Stimulated activated naive CD8-positive, alpha-beta T cell treated with anti-CD3 and anti-CD28 coated beads, Interleukin-15, amount 100 ng/mL, for 72 hours (primary cell): ENCODE results near the gene CHD5.

Experiments
- ATAC-seq: fragments of 150-1000 bp; cut with Tn5 transposase; 2 replicates; pipeline ENCODE4 v1.10.0; 2021; ENCODE audit warnings: mild to moderate bottlenecking, moderate library complexity
- DNase-seq, 2 donors: peaks; one replicate each; pipeline ENCODE4 v3.0.0; 2021 to 2022
- H3K27ac Mint-ChIP-seq, 2 donors: one replicate each; pipeline ENCODE4 v1.8.0; 2022; ENCODE audit warnings: mild to moderate bottlenecking in 2 of 2, mixed read lengths in 2 of 2, moderate library complexity in 2 of 2
- H3K27me3 Mint-ChIP-seq: one replicate; pipeline ENCODE4 v1.8.0; 2022; ENCODE audit warnings: mixed read lengths
- H3K4me1 Mint-ChIP-seq: one replicate; pipeline ENCODE4 v1.8.0; 2022; ENCODE audit warnings: mild to moderate bottlenecking, mixed read lengths
- H3K4me3 Mint-ChIP-seq, 2 donors: one replicate each; pipeline ENCODE4 v1.8.0; 2022; ENCODE audit warnings: mild to moderate bottlenecking in 2 of 2, mixed read lengths in 2 of 2, moderate library complexity in 1 of 2
- H3K9me3 Mint-ChIP-seq, 2 donors: one replicate each; pipeline ENCODE4 v1.8.0; 2022; ENCODE audit warnings: mixed read lengths in 2 of 2

The CHD5 gene

DNA sequence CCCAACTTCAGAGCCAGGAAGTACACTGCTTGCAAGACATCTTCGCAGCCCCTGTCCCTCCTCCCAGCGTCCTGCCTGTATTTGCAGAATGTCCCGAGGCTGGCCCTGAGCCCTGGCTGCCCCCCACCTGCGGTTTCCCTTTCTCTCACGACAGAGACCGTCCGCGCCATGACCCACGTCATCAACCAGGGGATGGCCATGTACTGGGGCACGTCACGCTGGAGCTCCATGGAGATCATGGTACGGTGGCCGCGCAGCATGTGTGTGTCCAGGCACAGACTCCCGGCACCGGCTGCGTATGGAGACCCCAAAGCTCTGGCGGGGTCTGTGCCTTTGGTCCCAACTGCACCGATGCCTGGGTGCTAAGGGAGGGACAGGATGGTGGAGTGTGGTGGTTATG lies 85.9 kb downstream of the CHD5 start:
- no peak for ATAC-seq
- Mint-ChIP-seq H3K27me3 (no peaks in the 10 kb centered on the region), H3K27ac (peak overlapping the region; percentile 40 to 88), H3K4me3 (no peak overlapping the region), H3K9me3 (no peaks in the 10 kb centered on the region), H3K4me1 (peaks cover 2% of the 10 kb centered on the region)
- DNase-seq, result no peak

DNA sequence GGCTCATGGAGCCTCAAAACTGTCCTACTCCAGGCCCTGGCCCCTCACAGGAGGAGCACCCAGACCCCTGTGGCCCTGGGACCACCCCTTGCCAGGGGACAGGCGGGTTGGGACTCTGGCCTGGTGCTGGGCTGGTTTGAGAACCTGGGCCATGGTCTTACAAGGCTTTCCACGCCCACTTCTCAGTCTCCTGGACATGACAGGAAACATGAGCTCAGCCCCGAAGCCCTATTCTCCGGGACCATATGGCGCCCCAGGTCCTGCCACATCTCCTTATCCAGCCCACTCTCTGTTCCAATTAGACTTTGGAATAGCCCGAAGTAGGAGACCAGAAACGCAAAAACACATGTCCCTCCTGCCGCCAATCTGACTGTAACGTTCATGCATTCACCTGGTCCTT lies 86.5 kb downstream of the CHD5 start:
- H3K9me3 Mint-ChIP-seq, result no peaks in the 10 kb centered on the region
- no peaks in the 10 kb centered on the region for H3K4me1 Mint-ChIP-seq
- ATAC-seq (no peak), DNase-seq (no peak)
- no peaks in the 10 kb centered on the region for H3K27me3 Mint-ChIP-seq
- H3K4me3 Mint-ChIP-seq, result no peak overlapping the region
- H3K27ac Mint-ChIP-seq, result peak overlapping the region; percentile 77 to 88

DNA sequence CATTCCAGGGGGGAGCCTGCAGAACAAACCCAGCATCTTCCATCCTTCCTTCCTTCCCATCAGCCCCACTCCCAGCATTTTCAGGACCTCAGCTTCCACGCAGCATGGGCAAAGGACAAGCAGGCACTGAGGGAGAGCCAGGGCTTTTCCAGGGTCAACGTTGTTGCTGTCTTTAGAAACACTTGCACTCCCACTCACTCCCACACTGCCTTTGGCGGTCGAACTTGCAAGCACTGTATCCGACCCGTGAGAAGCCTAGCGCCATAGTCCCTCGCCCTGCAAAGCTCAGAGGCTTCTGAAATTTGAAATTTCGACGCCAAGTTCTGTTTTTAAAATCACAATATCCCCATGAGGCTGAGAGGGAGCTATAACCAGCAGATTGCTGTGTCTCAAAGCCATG lies 87.0 kb downstream of the CHD5 start:
- Mint-ChIP-seq H3K4me3 (no peak overlapping the region), H3K4me1 (no peaks in the 10 kb centered on the region), H3K9me3 (no peaks in the 10 kb centered on the region), H3K27ac (no peak overlapping the region), H3K27me3 (no peaks in the 10 kb centered on the region)
- no peak for ATAC-seq
- DNase-seq, result no peak

DNA sequence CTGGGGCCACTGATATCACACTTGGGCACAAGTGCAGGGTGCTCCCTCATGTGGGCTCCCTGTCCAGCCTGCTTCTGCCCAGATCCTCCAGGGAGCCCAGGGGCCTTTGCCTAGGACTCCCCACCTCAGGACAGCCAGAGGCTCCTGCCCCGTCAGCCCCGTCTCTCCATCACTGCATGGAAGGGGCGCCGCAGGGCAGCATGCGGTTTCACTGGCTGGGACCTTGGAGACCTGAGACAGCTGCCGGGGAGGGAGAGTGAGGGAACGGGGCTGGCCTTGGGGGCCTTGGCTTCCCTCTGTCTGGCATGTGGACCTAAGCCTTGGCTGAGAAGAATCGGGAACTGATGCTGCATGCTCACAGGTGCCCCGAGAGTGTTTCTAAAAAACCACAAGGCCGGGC lies 87.9 kb downstream of the CHD5 start:
- Mint-ChIP-seq H3K27ac (peak overlapping the region in 1 of 2 donors; percentile 42), H3K4me3 (no peak overlapping the region), H3K27me3 (no peaks in the 10 kb centered on the region), H3K9me3 (no peaks in the 10 kb centered on the region), H3K4me1 (peaks cover 2% of the 10 kb centered on the region)
- DNase-seq (no peak), ATAC-seq (no peak)

DNA sequence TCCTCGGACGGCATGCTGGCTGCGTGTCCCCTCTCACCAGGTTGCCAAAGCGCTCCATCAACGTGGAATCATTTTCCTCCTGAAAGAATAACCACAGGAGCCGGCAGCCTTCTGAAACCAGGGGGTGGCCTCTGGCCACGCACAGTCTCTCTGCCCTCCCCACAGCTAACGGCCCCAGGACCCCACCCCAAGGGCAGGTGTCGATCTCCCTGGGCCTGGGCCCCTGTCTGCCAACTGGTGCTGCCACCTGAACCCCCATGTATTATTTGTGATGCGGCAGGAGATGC lies 88.4 kb downstream of the CHD5 start:
- H3K4me3 Mint-ChIP-seq, result no peak overlapping the region
- H3K9me3 Mint-ChIP-seq, result no peaks in the 10 kb centered on the region
- ATAC-seq (no peak), DNase-seq (no peak)
- no peaks in the 10 kb centered on the region for H3K27me3 Mint-ChIP-seq
- H3K4me1 Mint-ChIP-seq, result peaks cover 6% of the 10 kb centered on the region
- peak overlapping the region in 1 of 2 donors; percentile 12 for H3K27ac Mint-ChIP-seq

DNA sequence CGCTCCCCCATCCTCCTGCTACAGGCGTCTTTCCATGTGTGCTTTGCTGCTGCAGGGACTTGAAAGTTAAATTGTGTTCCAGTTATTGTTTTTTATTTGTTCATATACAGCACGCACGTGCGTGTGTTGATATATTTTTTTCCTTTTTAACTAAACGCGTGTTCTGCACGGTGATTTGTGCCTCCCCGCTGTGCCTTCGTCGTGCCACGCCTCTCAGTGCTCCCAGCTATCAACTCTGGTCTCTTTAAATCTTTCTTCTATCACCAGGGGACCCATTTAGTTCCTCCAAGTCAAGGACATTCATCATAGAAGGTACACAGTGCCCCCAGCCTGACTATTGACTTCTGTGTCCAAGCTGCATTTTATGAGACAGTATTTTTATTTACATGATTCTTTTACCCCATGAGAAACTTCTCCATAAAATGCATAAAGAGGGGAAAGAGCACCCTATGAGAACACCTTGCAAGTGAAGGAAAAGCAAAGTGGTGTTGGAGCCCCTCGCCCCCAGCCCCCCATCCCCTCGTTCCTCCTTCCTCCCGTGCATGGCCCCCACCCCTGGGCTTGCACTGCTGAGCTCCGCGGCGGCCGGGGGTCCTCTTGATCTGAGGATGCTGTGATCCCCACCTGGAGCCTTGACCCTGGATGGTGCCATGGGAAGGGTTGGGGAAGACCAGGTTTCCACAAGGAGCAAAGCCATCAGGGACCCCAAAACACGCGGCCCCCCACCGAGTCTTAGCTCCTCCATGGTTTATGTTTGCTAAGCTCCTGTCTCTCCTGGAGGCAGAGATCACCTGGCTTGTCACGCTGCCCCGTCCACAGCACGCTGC lies 88.9 kb downstream of the CHD5 start:
- Mint-ChIP-seq H3K27me3 (no peaks in the 10 kb centered on the region), H3K27ac (no peak overlapping the region), H3K4me1 (peaks cover 8% of the 10 kb centered on the region), H3K9me3 (no peaks in the 10 kb centered on the region), H3K4me3 (no peak overlapping the region)
- no peak for DNase-seq
- ATAC-seq, result no peak

DNA sequence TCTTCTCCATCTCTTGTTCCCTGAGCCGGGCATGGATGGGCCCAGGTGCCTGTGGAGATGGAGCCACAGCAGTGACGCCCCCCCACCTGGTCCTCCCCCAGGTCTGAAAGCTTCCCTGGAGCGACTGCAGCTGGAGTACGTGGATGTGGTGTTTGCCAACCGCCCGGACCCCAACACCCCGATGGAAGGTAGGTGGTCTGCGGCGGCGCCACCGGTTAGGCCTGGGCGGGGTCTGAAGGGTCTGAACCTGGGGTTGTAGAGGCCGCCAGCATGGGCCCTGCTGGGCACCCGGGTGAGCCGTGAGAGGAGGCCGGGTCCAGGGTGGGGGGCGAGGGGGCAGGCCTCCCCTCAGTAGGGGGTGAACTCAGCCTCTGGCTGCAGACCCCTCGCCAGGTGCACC lies 89.8 kb downstream of the CHD5 start:
- Mint-ChIP-seq H3K27ac (no peak overlapping the region), H3K9me3 (no peaks in the 10 kb centered on the region), H3K4me3 (no peak overlapping the region), H3K4me1 (peaks cover 8% of the 10 kb centered on the region), H3K27me3 (no peaks in the 10 kb centered on the region)
- ATAC-seq, result no peak
- no peak for DNase-seq

DNA sequence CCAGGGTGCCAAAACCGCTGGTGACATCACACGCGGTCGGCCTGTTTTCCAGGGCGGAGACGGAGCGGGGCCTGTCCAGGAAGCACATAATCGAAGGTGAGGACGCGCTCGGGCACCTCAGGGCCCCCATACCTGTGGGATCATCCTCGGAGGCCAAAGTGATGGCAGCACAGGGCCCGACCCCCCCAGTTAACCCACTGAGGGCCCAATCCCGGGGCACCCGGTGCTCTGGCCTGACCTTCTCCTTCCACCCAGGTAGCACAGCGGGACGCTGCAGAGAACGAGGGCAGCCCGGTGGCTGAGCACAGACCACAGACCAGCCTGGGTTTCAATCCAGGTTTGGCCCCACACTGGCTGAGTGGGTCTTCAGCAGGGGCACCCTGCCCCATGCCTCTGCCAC lies 91.2 kb downstream of the CHD5 start:
- Mint-ChIP-seq H3K27me3 (no peaks in the 10 kb centered on the region), H3K27ac (peak overlapping the region in 1 of 2 donors; percentile 59), H3K4me3 (no peak overlapping the region), H3K9me3 (no peaks in the 10 kb centered on the region), H3K4me1 (peaks cover 8% of the 10 kb centered on the region)
- ATAC-seq (no peak), DNase-seq (no peak)

DNA sequence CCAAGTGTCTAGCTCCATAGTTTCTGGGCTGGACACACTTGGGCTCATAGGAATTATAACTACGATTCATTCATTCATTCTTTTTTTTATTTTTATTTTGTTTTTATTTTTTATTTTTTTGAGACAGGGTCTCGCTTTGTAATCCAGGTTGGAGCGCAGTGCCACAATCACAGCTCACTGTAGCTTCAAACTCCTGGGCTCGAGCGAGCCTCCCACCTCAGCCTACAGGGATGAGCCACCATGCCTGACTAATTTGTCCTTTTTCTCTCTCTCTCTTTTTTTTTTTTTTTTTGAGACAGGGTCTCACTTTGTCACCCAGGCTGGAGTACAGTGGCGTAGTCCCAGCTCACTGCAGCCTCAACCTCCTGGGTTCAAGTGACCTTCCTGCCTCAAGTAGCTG lies 92.2 kb downstream of the CHD5 start:
- Mint-ChIP-seq H3K4me3 (no peak overlapping the region), H3K4me1 (peaks cover 8% of the 10 kb centered on the region), H3K27me3 (no peaks in the 10 kb centered on the region), H3K27ac (no peak overlapping the region), H3K9me3 (no peaks in the 10 kb centered on the region)
- DNase-seq (no peak), ATAC-seq (no peak)

DNA sequence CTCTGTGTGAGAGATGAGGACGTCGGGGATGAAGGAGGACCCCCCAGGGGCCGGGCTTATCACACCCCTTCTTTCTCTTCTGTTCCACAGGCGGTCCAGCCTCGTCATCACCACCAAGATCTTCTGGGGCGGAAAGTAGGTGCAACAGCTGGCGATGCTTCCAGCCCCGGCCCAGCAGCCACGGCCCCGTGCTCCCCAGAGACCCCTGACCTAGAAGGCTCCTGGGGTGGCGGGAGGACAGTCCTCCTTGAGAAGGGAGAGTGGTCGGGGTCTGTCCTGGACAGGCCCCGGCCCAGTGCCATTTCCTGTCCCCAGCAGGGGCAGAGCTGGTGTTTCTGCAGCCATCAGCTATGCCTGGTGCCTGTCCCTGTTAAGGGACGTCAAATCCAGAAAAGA lies 92.7 kb downstream of the CHD5 start:
- no peaks in the 10 kb centered on the region for H3K27me3 Mint-ChIP-seq
- no peak for ATAC-seq
- no peak overlapping the region for H3K27ac Mint-ChIP-seq

DNA sequence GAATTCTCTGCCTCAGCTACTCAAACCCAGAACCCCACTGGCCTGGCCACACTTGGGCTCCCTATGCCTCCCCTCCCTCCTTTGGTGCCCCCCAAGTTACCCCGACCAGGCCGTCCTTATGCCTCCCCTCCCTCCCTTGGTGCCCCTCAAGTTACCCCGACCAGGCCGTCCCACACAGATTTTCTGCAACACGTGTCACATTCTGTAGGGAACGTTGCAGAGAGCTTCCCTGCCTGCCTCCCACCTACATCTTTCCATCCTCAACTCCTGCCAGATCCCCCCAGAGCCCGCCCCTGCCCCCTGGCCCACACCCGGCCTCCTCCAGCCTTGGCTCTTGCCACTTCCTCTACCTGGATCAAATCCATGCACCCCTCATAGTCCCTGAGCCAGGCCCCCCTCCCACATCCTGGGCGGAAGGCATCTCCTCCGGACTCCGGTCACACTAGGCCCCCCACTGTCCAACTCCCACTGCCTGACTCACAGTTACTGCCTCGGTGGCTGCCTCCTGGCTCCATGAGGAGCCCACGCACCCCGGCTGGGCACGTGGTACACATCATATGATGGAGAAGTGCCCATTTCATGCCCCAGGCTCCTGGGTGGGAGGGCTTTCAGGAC lies 93.3 kb downstream of the CHD5 start:
- ATAC-seq, result no peak
- Mint-ChIP-seq H3K27ac (peak overlapping the region; percentile 22 to 68), H3K4me3 (no peak overlapping the region), H3K9me3 (no peaks in the 10 kb centered on the region), H3K4me1 (peaks cover 8% of the 10 kb centered on the region), H3K27me3 (no peaks in the 10 kb centered on the region)
- no peak for DNase-seq

More for the DNA sequence above, 92.7 kb downstream of the CHD5 start:
- Mint-ChIP-seq H3K9me3 (no peaks in the 10 kb centered on the region), H3K4me1 (peaks cover 8% of the 10 kb centered on the region), H3K4me3 (no peak overlapping the region)
- no peak for DNase-seq

DNA sequence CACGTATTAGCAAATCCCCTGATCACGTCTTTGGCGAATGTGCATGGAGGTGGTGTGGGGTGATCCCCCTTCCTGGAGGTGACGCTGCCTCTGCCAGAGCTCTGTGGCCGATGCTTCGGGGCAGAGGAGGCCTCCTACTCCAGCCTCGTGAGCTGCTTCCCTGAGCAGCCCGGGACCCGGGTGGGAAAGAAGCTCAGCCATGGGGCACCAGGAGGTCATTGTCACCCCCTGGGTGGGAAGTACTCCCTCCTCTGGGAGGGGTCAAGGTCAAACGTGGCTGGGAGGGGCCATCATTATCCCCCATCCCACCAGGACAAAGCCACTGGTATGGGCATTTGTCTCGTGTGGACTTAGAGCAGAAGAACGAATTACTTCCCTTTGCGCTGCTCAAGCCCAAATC lies 93.8 kb downstream of the CHD5 start:
- H3K27ac Mint-ChIP-seq, result peak overlapping the region; percentile 13 to 58
- H3K4me3 Mint-ChIP-seq, result no peak overlapping the region
- ATAC-seq, result no peak
- peaks cover 8% of the 10 kb centered on the region for H3K4me1 Mint-ChIP-seq
- no peaks in the 10 kb centered on the region for H3K9me3 Mint-ChIP-seq
- no peak for DNase-seq
- H3K27me3 Mint-ChIP-seq, result no peaks in the 10 kb centered on the region

DNA sequence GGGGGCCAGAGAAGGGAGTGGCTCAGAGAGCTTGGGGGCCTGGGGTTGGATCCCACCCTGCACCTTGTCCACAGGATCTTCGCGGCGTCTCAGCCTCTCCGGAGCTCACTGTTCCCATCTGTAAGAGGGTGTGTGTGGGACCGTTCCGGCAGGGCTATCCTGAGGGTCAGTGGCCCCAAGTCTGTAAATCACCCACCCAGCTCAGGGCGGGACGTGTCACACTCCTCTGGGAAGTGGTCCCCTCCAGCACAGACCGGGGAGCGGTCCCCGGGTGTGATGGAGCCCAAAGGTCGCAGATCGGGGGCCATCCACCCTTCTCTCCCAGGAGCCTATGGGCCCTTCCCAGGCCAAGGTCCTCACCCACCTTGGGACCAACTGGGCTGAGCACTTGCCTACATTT lies 94.5 kb downstream of the CHD5 start:
- H3K27ac Mint-ChIP-seq, result no peak overlapping the region
- H3K9me3 Mint-ChIP-seq, result no peaks in the 10 kb centered on the region
- H3K4me3 Mint-ChIP-seq, result no peak overlapping the region
- H3K4me1 Mint-ChIP-seq, result peaks cover 8% of the 10 kb centered on the region
- ATAC-seq, result peak; percentile 44
- DNase-seq, result no peak
- H3K27me3 Mint-ChIP-seq, result no peaks in the 10 kb centered on the region

DNA sequence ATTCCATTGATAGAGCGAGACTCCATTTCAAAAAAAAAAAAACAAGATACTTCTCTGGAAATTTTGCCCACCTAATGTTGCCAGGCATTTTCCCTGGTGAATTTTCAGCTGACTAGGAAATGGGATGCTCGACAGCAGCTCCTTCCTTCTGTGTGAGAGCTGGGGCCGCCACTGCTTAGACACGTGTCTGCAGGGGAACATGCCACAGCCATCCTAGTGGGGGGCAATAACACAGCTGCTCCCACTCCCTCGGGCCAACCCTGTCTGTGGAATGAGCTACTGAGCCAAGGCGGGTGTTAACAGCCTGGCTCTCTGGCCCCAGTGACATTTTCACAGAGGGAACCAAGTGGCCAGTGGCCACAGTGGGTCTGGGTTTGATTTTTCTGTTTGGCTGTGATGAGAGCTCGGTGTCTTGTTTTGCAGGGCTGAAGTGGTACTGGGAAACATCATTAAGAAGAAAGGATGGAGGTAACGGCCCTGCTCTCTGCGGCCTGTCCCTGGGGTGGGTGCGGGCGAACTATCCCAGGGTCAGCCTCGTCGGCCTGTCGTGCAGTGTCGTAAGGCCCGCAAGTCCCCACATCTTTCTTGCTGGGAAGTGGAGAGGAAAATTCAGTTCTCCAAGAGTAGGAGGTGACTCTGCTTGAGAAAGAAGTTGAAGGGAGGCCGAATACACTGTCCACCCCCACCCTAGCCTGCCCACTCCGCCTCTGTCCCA lies 95.2 kb downstream of the CHD5 start:
- no peak for ATAC-seq
- Mint-ChIP-seq H3K27me3 (no peaks in the 10 kb centered on the region), H3K9me3 (no peaks in the 10 kb centered on the region), H3K4me1 (peaks cover 8% of the 10 kb centered on the region), H3K4me3 (no peak overlapping the region), H3K27ac (peak overlapping the region in 1 of 2 donors; percentile 46)
- no peak for DNase-seq

DNA sequence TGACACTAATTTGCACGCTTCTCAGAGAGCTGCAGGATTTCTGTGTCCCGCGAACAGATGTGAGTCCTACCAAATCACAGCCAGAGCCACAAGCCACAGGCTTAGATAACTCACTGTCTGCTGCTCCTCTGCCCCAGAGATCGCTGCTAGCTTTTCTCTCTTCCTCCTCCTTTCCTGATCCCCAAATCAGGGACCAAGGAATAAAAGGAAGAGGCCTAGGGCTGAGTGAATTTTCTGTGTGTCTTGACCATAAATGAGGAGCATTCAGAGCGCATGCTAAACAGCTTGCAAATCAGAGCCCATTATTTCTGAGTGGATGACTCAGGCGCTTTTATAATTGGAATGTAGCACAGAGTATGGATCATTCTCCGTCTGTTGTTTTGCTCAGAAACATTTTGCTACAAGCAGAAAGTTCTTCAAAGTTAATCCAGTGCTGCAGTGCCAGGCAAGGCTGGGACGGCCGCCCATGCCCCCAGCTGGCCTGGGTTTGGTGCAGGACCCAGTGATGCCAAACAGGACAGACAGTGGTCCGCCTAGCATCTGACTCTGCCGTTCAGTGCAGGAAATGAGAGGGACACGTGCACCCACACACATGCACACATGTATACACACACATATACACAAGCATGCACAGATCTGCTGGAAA lies 96.2 kb downstream of the CHD5 start:
- Mint-ChIP-seq H3K4me1 (peaks cover 8% of the 10 kb centered on the region), H3K9me3 (no peaks in the 10 kb centered on the region), H3K27ac (no peak overlapping the region), H3K4me3 (no peak overlapping the region), H3K27me3 (no peaks in the 10 kb centered on the region)
- ATAC-seq (no peak), DNase-seq (no peak)

DNA sequence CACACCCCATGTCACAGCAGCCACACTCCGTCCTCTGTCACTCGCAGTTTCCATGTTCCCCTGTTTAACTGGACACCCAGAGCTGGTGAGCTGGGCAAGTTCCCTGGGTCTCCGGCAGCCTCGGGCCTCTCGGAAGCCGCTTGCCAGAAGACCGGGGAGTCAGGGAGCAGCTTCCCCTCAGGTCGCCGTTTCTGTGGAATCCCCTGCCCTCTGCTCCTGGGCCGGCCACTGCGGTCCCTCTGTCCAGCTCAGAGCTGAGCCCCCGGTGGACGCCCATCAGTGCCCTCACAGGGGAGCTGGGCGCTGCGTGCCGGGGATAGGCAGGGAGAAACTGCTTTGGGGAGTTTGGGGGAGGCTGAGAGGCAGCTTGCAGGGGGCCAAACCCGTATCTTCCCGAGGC lies 96.7 kb downstream of the CHD5 start:
- no peak for ATAC-seq
- Mint-ChIP-seq H3K27me3 (no peaks in the 10 kb centered on the region), H3K4me1 (peaks cover 8% of the 10 kb centered on the region), H3K27ac (no peak overlapping the region), H3K4me3 (no peak overlapping the region), H3K9me3 (no peaks in the 10 kb centered on the region)
- no peak for DNase-seq
